ENCODE measurements around the gene CARNS1. TPM values are rescaled to one million over a fixed set of nuclear protein-coding genes. Genes with fewer than 3 reads are reported as not detected.

CARNS1 gene
- total and polyA plus RNA-seq, 9 of the 15 experiments (the other 6 are each of a cell fraction or from before 2014, with no cell fraction given), result 0.01 to 0.18 (median 0.06) TPM; not detected in 3

GRCh38 chr11:67374571-67375281 lies 40.8 kb upstream of the CARNS1 start (continued):
- 0 out of 2 replicates have a peak, but pooled peaks have one; percentile 56 for TF ChIP-seq ZNF592 (IDR thresholded peaks at IDR 0.05)
- TF ChIP-seq MBD2 (IDR thresholded peaks at IDR 0.05; ENCODE audit: borderline replicate concordance, low read depth), result peak; percentile 10; the same call in 1 of the 2 replicates
- no peak for TF ChIP-seq NFATC3 (IDR thresholded peaks at IDR 0.05)
- TF ChIP-seq ELF2 (CRISPR knock-in tag; IDR thresholded peaks at IDR 0.05), result no peak
- TF ChIP-seq ZNF175 (CRISPR knock-in tag; IDR thresholded peaks at IDR 0.05; ENCODE audit: low read depth), result 0 out of 2 replicates have a peak, but pooled peaks have one; percentile 57
- TF ChIP-seq ATF1 (CRISPR knock-in tag; IDR thresholded peaks at IDR 0.05), result no peak
- 0 out of 2 replicates have a peak, but pooled peaks have one; percentile 2 for TF ChIP-seq ATF1 (tag; IDR thresholded peaks at IDR 0.05)
- no peak for TF ChIP-seq ARID3A (IDR thresholded peaks at IDR 0.05; ENCODE audit: borderline replicate concordance, low read depth, low read length)
- TF ChIP-seq RBFOX2 (IDR thresholded peaks at IDR 0.05; ENCODE audit: low read depth, low read length), result no peak
- peak in 1 of 2 experiments; percentile 13 for TF ChIP-seq AFF1 (IDR thresholded peaks at IDR 0.05; ENCODE audit: low read depth in 1 of 2, partially characterized antibody in 2 of 2)
- TF ChIP-seq DDX20 (tag; IDR thresholded peaks at IDR 0.05; ENCODE audit: low read depth), result no peak
- no peak for TF ChIP-seq EGR1 (conservative IDR thresholded peaks at IDR 0.05)

Data from K562 (cell line).